Measurements from ENCODE around the gene MMS19. TPM values are rescaled to one million over a fixed set of nuclear protein-coding genes. Genes with fewer than 3 reads are reported as not detected.
"Not testable (repeated sequence)": the region's sequence is repeated elsewhere in the genome, so short reads cannot be mapped to it uniquely, and the experiment has no call there.

MMS19 gene
- total RNA-seq, 1 experiment from 2014 or later, result 73.9 TPM

DNA sequence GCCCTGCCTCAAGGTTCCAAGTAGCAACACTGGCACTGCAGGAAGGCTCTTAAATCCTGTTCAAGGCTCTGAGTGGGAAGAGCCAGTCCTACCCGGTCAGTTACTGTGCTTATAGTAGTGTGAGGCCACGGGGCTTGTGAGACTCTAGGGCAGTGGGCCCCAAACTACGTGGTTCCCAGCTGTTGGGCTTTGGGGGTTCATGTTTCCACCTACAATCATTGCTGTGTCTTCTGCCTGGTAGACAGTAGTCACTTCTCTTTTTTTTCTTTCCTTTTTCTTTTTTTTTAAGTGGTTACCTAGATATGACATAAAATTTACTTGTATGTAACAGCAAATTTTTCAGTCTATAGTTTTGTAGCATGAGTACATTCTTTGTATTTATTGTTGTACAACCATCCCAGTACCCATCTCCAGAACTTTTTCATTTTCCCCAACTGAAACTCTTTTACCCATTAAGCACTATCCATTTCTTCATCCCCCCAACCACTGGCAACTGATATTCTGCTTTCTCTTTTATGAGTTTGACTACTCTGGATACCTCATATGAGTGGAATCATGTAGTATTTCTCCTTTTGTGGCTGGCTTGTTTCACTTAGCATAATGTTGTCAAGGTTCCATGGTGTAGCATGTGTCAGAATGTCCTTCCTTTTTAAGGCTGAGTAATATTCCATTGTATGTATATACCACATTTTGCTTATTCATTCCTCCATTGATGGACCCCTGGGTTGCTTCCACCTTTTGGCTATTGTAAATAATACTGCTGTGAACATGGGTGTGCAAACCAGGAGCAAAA is 8.2 kb upstream of the MMS19 start:
- no peak for DNase-seq (ENCODE audit: low read depth)

DNA sequence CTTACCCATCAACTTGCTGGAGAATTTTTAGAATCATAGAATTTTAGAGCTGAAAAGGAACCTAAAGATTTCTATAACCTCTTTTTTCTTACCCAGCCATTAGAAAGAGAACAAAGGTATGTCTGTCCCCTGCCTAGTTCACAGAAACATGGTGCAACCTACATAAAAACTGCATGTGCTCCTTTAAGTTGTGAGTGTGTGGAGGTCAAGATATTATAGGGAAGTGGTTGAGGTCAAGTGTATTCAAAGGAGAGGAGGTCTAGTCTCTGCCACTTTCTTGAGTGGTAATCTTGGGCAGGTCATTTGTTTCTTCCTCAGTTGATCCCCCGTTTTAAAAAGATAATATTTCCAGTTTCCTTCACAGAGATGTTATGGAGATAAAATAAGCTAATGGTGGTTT is 6.9 kb upstream of the MMS19 start:
- no peak for DNase-seq (ENCODE audit: low read depth)

DNA sequence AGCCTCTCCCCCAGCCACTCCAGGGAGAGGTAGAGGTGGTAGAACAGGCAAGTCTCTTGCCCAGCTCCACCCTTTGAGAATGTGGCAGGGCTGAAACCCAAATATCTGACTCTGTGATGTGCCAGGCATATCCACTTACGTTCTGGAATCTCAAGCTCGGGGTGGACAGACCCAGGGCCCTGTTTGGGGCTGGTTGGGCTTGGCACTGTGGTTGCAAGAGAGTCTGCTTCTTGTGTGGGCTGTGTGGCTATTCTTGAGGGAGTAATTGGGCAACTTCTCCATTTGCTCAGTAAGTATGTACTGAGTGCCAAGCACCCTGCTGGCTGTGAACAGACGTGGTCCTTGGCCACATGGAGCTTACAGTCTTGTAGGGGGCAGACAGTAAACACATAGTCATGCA is 5.2 kb upstream of the MMS19 start:
- DNase-seq (ENCODE audit: low read depth), result no peak

DNA sequence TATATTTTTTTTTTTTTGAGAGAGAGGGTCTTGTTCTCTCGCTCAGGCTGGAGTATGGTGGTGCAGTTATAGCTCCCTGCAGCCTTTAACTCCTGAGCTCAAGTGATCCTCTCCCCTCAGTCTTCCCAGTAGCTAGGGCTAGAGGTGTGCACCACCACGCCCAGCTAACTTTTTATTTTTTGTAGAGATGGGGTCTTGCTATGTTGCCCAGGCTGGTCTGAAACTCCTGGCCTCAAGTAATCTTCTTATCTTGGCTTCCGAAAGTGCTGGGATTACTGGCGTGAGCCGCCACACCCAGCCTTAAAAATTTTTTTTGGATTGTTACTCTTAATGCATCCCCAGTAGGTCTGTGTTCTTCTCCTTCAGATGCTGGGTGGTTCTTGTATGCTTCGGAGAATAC is 4.7 kb upstream of the MMS19 start:
- DNase-seq (ENCODE audit: low read depth), result no peak

DNA sequence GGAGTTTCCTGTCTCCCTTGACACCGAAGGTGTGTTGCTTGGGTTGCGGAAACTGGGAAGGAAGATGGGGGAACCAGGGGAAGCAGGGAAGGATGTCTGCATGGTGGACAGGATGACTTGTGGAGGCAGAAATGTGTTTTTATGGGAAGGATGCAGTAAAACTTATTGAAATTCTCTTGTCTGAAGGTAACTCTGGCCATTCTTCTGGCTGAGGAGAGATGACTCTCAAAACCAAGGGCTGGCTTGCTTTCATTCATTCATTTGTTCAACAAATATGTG is 2.0 kb upstream of the MMS19 start:
- no peak for DNase-seq (ENCODE audit: low read depth)

DNA sequence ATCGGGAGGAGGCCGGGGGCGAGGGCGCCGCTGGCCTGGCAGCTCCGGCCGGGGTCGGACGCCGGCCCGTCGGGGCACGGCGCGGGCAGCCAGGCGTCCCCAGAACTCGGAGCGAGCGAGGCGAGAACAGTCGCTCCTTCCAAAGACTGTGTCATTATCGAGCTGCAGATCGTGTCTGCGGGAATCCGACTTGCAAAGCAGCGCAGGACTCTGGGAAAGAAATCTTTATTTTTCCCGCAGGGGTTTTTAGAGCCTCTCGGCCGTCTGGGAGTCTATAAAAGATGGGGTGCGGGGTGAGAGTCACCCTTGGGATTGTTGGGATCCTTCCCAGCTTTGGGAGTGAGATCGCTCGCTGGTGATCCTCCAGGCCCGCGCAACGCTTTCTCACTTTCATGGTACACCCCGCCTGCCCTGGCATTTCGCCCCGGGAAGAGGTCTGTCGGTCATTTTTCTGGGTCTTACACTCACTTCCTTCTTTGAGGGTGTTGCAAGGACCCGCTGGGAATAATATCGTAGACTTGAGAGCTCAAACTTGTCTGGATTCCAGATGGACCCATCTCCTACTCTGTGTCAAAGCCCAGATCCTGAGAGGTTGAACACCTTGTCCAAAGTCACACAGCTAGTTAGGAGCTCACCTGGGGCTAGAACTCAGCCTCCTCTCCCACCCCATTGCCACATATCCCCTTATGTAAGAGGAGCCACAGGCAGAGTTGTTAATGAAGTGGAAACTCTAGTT is 1.5 kb upstream of the MMS19 start:
- peak; percentile 62 for DNase-seq (ENCODE audit: low read depth)

DNA sequence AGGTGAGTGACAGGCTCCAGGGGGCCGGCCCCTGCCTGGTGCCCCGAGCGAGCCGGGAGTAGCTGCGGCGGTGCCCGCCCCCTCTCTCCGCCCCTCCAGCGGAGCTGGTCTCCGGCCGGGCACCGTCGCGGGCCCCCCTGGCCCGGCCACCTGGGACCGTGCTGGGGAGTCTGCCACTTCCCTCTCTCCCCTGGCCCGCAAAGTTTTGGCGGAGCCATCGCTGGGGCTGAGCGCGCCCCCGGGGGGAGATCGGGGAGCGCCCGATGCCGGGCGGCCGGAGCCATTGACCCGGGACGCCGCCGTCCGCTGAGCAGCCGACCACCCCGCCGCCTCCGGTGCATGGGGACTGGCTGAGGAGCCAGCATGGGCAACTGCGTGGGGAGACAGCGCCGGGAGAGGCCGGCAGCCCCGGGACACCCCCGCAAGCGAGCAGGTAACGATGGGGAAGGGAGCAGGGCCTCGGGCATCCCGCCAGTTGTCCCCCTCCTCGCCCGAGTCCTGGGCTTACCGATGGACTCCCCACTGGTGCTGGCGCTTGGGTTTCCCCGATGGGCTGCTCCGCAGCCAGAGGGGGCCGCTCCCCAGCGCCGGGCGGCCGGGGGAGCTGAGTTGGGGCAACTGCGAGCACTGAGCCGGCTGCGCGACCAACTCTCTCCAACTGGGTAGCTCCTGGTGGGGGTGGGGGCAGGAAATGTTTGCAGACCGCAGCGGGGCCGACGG is 779 bp upstream of the MMS19 start, which contains the start of gene UBTD1:
Gene UBTD1 (plus strand): TSS at position 84 of the 720 bp plus-strand sequence. CDS start 280 bp downstream, at position 364.
- DNase-seq (ENCODE audit: low read depth), result peak; percentile 50

DNA sequence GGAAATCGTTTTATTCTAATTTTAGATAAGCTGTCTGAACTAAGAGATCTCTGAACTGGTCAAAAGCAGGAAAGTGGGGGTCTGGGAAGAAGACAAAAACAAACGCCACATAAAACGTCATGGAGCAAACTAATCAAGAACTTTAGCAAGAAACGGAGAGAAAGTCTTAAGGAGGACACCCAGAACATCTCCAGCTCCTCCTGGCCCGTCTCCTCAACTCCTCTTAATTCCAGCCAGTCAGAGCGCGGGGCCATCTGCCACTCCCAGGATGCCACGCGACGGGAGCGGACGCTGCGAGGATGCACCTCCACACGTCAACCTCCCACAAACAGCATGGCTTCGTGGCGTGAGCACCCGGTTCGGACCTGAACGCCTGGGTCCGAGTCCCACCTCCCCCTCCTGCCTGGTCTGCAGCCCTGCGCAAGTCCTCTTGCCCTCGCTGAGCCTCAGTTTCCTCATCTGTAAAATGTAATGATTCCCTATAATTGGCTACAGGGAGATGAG is 598 bp downstream of the MMS19 start:
- peak; percentile 78 for DNase-seq (ENCODE audit: low read depth)

DNA sequence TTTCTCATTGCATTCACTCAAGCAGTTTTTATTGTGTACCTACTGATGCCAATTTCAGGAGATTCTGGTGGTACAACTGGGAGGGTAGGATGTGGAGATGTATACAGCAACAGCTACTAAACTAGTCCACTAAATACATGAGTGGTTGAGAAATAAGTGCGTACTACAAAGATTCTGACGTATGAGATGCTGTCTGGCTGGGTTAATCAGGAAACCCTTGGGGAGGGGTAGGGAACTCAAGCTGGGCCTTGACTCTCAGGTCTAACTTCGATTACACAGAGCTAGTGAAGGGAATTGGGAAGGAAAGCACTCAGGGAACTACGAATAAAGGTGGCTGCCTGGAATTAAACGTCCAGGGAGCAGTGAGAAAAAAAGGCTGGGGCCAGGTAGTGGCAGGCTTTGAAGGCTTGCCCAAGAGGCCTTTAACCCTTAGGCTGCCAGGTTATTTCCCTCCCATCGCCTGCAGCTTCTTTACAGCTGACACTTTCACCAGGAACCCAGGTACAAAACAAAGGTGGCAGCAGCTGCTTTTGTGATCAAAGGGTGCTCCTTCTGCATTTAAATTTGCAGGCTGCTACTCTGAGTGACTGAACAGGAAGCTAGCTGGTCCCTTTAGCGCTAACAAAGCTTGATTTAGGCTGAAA is 3.2 kb downstream of the MMS19 start:
- DNase-seq (ENCODE audit: low read depth), result no peak

DNA sequence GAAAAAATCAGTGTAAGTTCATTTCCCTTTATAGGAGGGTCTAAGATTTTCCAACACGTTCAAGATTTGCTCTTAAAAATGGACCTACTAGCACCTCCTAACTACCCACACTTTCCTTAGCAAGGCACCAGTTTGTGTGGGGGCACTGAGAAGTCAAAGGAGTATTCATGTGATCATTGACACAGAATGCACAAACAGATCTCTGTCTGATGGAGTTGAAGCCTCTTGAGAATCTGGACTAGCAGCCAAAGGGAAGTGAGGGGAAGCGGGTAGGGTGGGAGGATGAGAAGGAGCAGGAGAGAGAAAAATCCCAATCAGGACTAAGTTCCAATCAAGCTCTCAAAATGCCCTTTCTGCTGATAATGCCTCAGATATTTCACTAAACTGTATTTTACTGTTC is 4.1 kb downstream of the MMS19 start:
- no peak for DNase-seq (ENCODE audit: low read depth)

DNA sequence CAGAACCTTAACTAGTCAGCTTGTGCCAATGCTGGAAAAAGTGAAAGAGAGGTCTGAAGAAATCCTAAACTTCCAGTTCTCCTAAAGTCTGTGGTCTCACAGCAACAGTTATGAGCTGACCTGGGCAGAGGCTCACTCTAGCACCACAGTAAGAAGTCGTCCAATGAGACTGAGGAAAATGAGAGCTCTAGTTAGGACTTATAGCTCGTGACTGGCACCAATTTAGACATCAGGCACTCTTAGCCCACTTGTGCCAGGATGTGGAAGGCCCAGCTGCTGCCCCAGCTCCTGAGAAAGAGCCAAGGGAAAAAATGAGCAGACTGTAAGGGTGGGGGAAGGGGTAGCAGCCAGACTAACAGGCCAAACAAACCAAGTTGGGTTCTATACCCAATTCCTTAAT is 7.6 kb downstream of the MMS19 start:
- DNase-seq (ENCODE audit: low read depth), result no peak

DNA sequence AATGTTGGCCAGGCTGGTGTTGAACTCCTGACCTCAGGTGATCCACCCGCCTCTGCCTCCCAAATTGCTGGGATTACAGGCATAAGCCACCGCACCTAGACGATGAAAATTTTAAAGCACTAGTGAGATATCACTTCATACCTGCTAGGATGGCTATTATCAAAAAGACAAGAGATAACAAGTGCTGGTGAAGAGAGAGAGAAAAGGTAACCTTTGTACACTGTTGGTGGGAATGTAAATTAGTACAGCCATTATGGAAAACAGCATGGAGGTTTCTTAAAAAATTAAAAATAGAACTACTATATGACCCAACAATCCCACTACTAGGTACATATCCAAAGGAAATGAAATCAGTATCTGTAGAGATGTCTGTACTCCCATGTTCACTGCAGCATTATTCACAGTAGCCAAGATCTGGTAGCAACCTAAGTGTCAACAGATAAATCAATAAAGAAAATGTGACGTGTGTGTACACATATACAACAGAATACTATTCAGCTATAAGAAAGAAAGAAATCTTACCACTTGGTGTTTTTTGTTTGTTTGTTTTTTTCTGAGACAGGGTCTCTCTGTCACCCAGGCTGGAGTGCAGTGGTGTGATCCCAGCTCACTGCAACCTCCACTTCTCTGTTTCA is 12.5 kb downstream of the MMS19 start:
- DNase-seq (ENCODE audit: low read depth), result no peak

DNA sequence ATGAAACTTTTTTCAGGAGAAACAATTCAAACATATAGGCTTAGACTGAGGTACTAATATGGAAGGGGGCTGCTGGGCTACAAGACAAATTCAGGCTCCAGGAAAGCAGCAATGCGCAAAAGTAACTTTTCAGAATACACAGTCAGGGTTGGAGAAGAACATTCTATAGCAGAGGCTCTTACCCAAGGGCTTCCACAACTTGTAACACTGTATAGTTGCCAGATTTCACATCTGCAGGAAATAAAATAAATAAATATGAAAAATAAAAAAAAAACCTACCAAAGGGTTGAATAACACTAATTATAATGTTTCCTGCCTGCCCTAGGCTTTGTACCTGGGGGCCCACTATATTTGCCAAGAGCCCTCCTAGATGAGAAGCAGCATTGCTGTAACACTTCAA is 14.3 kb downstream of the MMS19 start:
- no peak for DNase-seq (ENCODE audit: low read depth)

DNA sequence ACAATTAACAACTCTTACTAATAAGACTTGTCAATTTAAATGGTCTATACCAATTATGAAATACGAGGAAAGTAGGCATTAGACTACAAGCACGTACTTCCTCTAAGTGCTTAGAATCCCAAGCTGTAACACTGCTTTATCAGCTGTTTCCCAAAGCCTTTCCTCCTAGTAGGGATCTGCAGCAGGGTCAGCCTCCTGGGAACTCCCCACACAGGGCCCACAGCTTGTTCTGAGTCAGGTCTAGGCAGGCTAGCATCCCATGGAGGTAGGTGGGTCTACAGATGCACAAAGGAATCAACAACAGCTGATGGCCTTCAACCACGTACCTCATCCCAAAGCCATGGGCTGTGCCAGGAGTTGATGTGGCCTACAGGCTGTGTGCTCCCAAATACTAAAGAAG is 14.7 kb downstream of the MMS19 start:
- no peak for DNase-seq (ENCODE audit: low read depth)

DNA sequence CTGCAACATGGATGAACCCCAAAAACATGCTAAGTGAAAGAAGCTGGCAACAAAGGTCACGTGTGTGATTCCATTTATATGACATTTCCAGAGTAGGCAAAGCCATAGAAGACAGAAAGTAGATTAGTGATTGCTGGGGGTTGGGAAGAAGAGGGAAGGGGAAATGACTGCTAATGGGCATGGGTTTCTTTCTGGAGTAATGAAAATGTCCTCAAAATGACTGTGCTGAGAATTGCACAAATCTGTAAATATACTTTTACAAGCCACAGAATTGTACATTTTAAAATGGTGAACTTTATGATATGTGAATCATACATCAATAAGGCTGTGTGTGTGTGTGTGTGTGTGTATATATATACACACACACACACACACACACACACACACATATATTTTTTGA is 15.8 kb downstream of the MMS19 start:
- no peak for DNase-seq (ENCODE audit: low read depth)

DNA sequence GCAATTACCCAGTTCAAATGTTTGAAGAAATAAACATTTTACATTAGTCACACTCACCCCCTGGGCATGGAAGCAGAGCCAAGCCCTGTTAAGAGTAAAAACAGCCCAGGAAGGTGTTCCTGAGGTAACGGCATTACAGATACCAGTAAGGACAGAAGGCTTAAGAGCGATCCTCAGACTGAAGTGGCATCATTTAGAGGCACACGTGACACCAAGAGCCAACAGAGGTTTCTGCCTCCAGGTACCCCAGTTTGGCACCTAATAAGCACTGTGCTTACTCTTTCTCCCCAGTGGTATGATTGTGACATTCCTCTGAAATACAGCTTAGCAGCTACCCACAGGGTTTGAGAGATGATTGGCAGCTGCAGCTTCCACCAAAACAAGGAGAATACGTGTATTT is 17.2 kb downstream of the MMS19 start:
- DNase-seq (ENCODE audit: low read depth), result no peak

DNA sequence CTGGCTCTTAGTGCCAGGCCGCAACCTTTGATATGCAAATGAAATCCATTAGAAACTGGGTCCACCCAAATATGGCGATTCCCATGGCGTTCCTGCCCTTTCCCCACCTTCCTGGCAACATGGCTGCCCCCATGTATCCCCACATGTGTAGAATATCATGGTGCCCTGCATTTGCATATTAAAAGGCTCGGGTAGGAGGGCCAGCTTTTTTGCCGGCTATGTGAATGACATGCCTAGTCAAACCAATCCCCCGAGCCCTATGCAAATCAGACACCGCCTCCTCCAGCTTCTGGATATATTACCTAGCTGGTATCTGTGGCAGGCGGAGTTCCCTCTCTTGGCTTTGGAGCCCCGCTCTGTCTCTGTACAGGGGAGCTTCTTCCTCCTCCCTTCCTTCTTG is 18.3 kb downstream of the MMS19 start:
- DNase-seq (ENCODE audit: low read depth), result no peak

DNA sequence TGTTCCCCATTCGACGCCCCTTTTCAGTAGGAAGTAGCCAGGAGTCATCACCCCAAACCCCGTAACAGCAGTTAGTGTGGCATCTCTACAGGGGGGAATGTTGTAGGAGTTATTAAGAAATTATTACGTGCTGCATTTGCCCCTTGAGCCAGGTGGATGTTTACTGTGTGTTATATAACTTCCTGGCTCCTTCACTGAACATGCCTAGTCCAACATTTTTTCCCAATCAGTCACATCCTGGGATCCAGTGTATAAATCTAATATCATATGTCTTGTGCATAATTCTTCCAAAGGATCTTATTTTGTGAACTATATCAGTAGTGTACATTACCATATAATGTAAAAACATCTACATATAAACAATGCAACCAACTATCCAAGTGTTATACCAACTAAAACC is 18.8 kb downstream of the MMS19 start:
- DNase-seq (ENCODE audit: low read depth), result not testable (repeated sequence)

DNA sequence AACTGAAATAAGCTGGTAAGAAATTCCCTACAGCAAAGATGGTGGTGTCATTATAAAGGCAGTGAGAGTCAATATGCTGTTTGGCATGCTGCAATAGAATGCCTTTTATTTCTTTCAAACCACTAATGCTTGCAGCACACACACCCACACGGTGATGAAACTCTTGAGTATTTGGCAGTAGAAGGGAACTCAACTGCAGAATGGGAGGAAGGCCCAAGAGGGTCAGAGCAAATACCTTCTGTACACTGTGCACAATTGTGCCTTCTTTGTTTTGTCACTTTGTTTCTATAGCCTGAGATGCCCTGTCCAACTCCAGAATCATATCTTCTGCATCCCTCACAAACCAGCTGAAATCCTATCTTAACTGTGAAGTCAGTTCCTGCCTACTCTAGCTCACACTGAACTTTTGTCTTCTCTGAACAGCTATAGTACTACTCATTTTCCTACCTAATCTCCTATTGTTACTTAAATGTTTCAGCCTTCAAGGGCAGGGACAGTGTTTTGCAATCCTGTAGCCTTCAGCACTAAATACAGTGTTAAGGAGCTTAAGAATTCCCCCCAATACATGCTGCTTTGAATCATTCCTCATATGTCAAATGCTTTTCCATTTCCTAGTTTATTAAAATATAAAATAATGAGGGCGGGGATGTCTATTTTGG is 22.2 kb downstream of the MMS19 start:
- no peak for DNase-seq (ENCODE audit: low read depth)

DNA sequence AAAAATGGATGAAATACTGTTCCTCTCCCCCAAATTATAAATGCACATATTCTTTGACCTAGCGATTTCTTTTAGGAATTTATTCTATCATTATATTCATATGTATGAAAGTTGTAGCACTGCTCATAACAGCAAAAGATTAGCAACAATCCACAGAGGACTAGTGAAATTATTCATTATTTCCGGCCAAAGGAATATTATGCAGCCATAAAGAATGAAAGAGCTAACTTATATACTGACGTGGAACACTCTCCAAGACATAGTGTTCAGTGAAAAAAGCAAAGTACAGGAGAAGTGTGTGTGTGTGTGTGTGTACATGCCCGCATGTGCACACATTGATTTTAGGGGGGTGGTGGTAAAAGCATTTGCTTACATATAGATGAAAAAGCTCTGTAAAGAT is 23.3 kb downstream of the MMS19 start:
- no peak for DNase-seq (ENCODE audit: low read depth)

DNA sequence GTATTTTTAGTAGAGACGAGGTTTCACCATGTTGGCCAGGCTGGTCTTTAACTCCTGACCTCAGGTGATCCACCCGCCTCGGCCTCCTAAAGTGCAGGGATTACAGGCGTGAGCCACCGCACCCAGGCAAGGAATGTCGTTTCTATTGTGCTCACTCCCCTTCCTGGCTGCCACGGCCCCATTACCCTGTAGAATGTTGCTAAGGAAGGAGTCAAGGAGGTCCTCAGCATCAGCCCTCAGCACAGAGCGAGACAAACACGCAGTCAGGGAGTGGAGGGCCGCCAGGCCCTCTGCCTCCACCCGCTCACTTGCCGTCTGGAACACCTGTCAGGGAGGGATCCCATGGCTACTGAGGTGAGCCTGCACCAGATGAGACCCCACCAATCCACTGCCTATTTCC is 29.4 kb downstream of the MMS19 start:
- DNase-seq (ENCODE audit: low read depth), result not testable (repeated sequence)
